ENCODE results near the gene ADARB1. TPM values are rescaled to one million over a fixed set of nuclear protein-coding genes. Genes with fewer than 3 reads are reported as not detected.
A peak's percentile ranks its signal among the peaks of the same experiment; 100 is the strongest.

The ADARB1 gene
- total and polyA plus RNA-seq, 2 of the 8 experiments (the other 6 are each of a cell fraction or from before 2014, with no cell fraction given), result 4.7 to 14.9 TPM

DNA sequence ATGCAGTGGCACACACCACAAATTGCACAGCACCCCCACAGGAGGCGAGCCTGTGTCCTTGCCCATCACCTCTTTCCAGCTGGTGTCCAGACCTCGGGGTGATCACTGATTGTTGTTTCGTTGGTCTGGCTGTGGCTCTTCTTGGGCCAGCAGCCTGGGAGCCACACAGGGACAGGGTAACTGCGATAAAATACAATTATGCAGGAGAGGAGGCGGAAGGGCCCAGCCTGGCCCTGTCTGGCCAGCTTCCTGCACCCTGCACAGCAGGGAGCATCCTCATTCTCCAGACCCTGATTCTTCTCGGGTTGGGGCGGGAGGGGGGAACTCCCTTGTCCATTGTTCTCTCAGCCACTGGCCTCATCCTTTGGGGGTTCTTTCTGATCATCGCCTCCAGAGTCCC, 83.6 kb downstream of the ADARB1 start:
- Histone ChIP-seq H3K56ac (replicated peaks; ENCODE audit: insufficient read length, low read depth, low read length) (no peak overlapping the region), H4K5ac (ENCODE audit: insufficient read length, low read depth, low read length) (no peak overlapping the region), H3K14ac (ENCODE audit: insufficient read length) (no peak overlapping the region), H3K23me2 (ENCODE audit: low read depth, low read length) (peaks cover 11% of the 10 kb centered on the region; the same call in 1 of the 2 replicates), H2BK5ac (ENCODE audit: low read depth, low read length) (no peak overlapping the region), H3K18ac (ENCODE audit: extremely low read depth, low read length) (no peak overlapping the region), H4K20me1 (replicated peaks in 1 of 2; ENCODE audit: control insufficient read depth in 1 of 2, insufficient read depth in 2 of 2, low read length in 2 of 2) (peaks cover 0 to 8% of the 10 kb centered on the region in 2 experiments), H3K9me3 (ENCODE audit: insufficient read depth in 2 of 2, low read depth in 1 of 2, low read length in 1 of 2) (no peaks in the 10 kb centered on the region), H3K4me2 (ENCODE audit: insufficient read depth in 1 of 2, low read depth in 2 of 2, low read length in 2 of 2) (no peak overlapping the region), H3K79me1 (ENCODE audit: low read depth, low read length) (no peaks in the 10 kb centered on the region), H3K4me3 (ENCODE audit: extremely low read depth in 1 of 4, insufficient read depth in 2 of 4, low read depth in 3 of 4, low read length in 4 of 4) (no peak overlapping the region), H2BK120ac (replicated peaks; ENCODE audit: low read depth, low read length) (no peak overlapping the region), H4K8ac (ENCODE audit: extremely low read depth, insufficient read depth, low read length) (no peak overlapping the region; the same call in 1 of the 2 replicates), H3K27ac (ENCODE audit: low read depth, low read length) (no peak overlapping the region), H3K36me3 (ENCODE audit: control insufficient read depth in 2 of 4, insufficient read depth in 4 of 4, low read length in 3 of 4) (no peaks in the 10 kb centered on the region), H2BK15ac (ENCODE audit: low read length) (no peak overlapping the region), H3K4ac (replicated peaks; ENCODE audit: insufficient read length, low read depth, low read length) (no peak overlapping the region), H2AK5ac (ENCODE audit: low read depth, low read length) (no peak overlapping the region), H4K91ac (replicated peaks; ENCODE audit: insufficient read length, low read length) (no peak overlapping the region), H2AFZ (ENCODE audit: low read length) (no peak overlapping the region), H3K9ac (replicated peaks in 1 of 4; ENCODE audit: extremely low read depth in 1 of 4, low read depth in 3 of 4, low read length in 3 of 4) (no peak overlapping the region), H3K79me2 (ENCODE audit: control insufficient read depth in 1 of 2, insufficient read depth in 2 of 2, low read length in 2 of 2) (no peaks in the 10 kb centered on the region), H2BK12ac (ENCODE audit: low read depth, low read length) (no peak overlapping the region), H3K27me3 (replicated peaks in 1 of 4; ENCODE audit: control insufficient read depth in 3 of 4, extremely low read depth in 1 of 4, insufficient read depth in 3 of 4, low read length in 3 of 4) (no peaks in the 10 kb centered on the region), H3K23ac (ENCODE audit: insufficient read length) (no peak overlapping the region), H3K4me1 (replicated peaks in 1 of 4; ENCODE audit: control insufficient read depth in 3 of 4, insufficient read depth in 4 of 4, low read length in 3 of 4) (peaks cover 0 to 6% (median 0%) of the 10 kb centered on the region in 4 experiments; a peak in 3 of 7 replicates), H2BK20ac (ENCODE audit: low read length) (no peak overlapping the region)
- ChIA-PET POLR2A (ENCODE audit: partially characterized antibody) (interaction anchor here (0.6 kb wide), 1 partner anchor 105 kb away, joined by 3 read pairs; no protein-coding TSS in a partner anchor), CTCF (ENCODE audit: partially characterized antibody) (interaction anchor here (1.1 to 1.8 kb wide), 3 partner anchors 17 to 20 kb away, joined by 3 to 4 read pairs (median 4); no protein-coding TSS in a partner anchor)
- peak in 1 of 2 experiments; percentile 24 for DNase-seq (ENCODE audit: low read depth in 1 of 2, low spot score in 2 of 2)
- FAIRE-seq, result no peak
- TF ChIP-seq JUN (IDR thresholded peaks at IDR 0.05; ENCODE audit: low read depth, low read length), result no peak
- no peak for TF ChIP-seq RNF2 (IDR thresholded peaks at IDR 0.05; ENCODE audit: borderline replicate concordance, low read depth, low read length, missing control alignments, poor library complexity, severe bottlenecking)
- no peak for TF ChIP-seq YY1 (IDR thresholded peaks at IDR 0.05; ENCODE audit: low read depth, low read length)
- TF ChIP-seq SIRT6 (IDR thresholded peaks at IDR 0.05; ENCODE audit: low read length), result no peak
- TF ChIP-seq MAFK (IDR thresholded peaks at IDR 0.05; ENCODE audit: low read depth, low read length), result no peak
- no peak for TF ChIP-seq FOSL1 (IDR thresholded peaks at IDR 0.05; ENCODE audit: insufficient read depth, low read depth, low read length)
- no peak for TF ChIP-seq HDAC6 (IDR thresholded peaks at IDR 0.05; ENCODE audit: low read depth, low read length)
- no peak for TF ChIP-seq CTBP2 (IDR thresholded peaks at IDR 0.05; ENCODE audit: borderline replicate concordance, insufficient read depth, insufficient read length, low read length)
- 89% methylated on average over 8 of the region's 8 CpGs; no CpG with 5 or more reads in 1 of the 2 experiments for WGBS, 2 experiments (ENCODE audit: extremely low coverage in 1 of 2, insufficient coverage in 1 of 2, insufficient read length in 1 of 2, insufficient replicate concordance in 2 of 2, low coverage in 1 of 2, low lambda C conversion rate in 2 of 2, missing lambda C conversion rate in 1 of 2)

Measured in H1 (cell line).